Glomerular endothelial cell (primary cell): ENCODE measurements around the gene ARID1B. TPM values are rescaled to one million over a fixed set of nuclear protein-coding genes. Genes with fewer than 3 reads are reported as not detected.

Source experiments
- DNase-seq: peaks from one replicate; pipeline ENCODE4 v3.0.0-alpha.2; 2011; ENCODE audit warnings: low read depth, low spot score; ENCODE audit errors: extremely low read depth
- total RNA-seq: library from RNA; depleted of rRNA; stranded (reverse); fragments of >200 nt; gene quantifications from 2 replicates; pipeline ENCODE4 v1.2.3, GENCODE V29; 2015

Gene ARID1B
- total RNA-seq, 1 donor from 2014 or later, result 72.3 TPM

- no peak for DNase-seq
Measured at GRCh38 chr6:157064502-157064901, 287.3 kb downstream of the ARID1B start.

GRCh38 chr6:157065366-157065765 lies 288.2 kb downstream of the ARID1B start:
- no peak for DNase-seq

GRCh38 chr6:157066781-157067491 lies 289.8 kb downstream of the ARID1B start:
- DNase-seq, result no peak

GRCh38 chr6:157067507-157067906 lies 290.3 kb downstream of the ARID1B start:
- DNase-seq, result no peak

GRCh38 chr6:157068691-157069324 lies 291.6 kb downstream of the ARID1B start:
- DNase-seq, result no peak

GRCh38 chr6:157069585-157069984 lies 292.4 kb downstream of the ARID1B start:
- DNase-seq, result no peak

- no peak for DNase-seq
Measured at GRCh38 chr6:157070403-157071107, 293.4 kb downstream of the ARID1B start.

- no peak for DNase-seq
Measured at GRCh38 chr6:157072128-157072527, 294.9 kb downstream of the ARID1B start.

GRCh38 chr6:157073596-157073995 lies 296.4 kb downstream of the ARID1B start:
- no peak for DNase-seq

- DNase-seq, result no peak
Measured at GRCh38 chr6:157074969-157075368, 297.8 kb downstream of the ARID1B start.

- DNase-seq, result no peak
Measured at GRCh38 chr6:157075549-157076450, 298.6 kb downstream of the ARID1B start.

GRCh38 chr6:157076451-157076822 lies 299.3 kb downstream of the ARID1B start:
- no peak for DNase-seq

GRCh38 chr6:157077251-157077650 lies 300.1 kb downstream of the ARID1B start:
- no peak for DNase-seq

- no peak for DNase-seq
Measured at GRCh38 chr6:157078326-157078725, 301.1 kb downstream of the ARID1B start.

GRCh38 chr6:157079277-157079676 lies 302.1 kb downstream of the ARID1B start:
- DNase-seq, result no peak

GRCh38 chr6:157079771-157080170 lies 302.6 kb downstream of the ARID1B start:
- DNase-seq, result no peak

GRCh38 chr6:157080986-157081391 lies 303.8 kb downstream of the ARID1B start:
- no peak for DNase-seq

GRCh38 chr6:157083343-157083742 lies 306.2 kb downstream of the ARID1B start:
- no peak for DNase-seq

GRCh38 chr6:157086632-157087031 lies 309.5 kb downstream of the ARID1B start:
- no peak for DNase-seq

GRCh38 chr6:157087974-157088373 lies 310.8 kb downstream of the ARID1B start:
- no peak for DNase-seq

- no peak for DNase-seq
Measured at GRCh38 chr6:157088841-157089240, 311.7 kb downstream of the ARID1B start.
